H4 (cell line): ENCODE data around the gene SLC6A9. TPM values are rescaled to one million over a fixed set of nuclear protein-coding genes. Genes with fewer than 3 reads are reported as not detected.

Experiments used
- DNase-seq: peaks from one replicate; pipeline ENCODE4 v3.0.0-alpha.2; 2015; ENCODE audit warnings: low spot score
- total RNA-seq: library from RNA; depleted of rRNA; stranded (reverse); fragments of >200 nt; shearing (Covaris generic); gene quantifications from 2 replicates; pipeline ENCODE4 v1.2.3, GENCODE V29; 2014

SLC6A9 gene
- total RNA-seq, 1 experiment from 2014 or later, result 10.0 TPM

- no peak for DNase-seq
Observed at GRCh38 chr1:44048532-44049215, 17.4 kb upstream of the SLC6A9 start.

DNA sequence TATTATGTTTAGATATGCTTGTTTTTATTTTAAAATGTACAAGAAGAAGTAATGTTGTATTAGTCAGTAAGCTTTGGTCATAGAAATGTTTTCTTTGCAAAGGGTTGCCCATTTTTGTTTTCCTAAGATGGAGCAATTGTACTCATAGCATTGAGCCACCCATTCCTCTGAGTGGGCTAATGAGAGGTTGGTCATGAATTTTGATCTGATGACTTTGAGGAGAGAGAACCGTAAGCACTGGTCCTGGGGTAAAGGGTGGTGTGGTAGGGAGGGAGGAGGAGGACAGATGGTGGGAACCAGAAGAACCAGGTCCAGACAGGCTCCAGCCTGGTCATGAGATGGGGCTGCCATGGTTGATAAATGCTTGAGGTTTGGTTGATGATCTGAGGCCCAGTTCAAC is 15.9 kb upstream of the SLC6A9 start:
- DNase-seq, result no peak

- DNase-seq, result no peak
Observed at GRCh38 chr1:44045064-44045463, 13.8 kb upstream of the SLC6A9 start.

DNA sequence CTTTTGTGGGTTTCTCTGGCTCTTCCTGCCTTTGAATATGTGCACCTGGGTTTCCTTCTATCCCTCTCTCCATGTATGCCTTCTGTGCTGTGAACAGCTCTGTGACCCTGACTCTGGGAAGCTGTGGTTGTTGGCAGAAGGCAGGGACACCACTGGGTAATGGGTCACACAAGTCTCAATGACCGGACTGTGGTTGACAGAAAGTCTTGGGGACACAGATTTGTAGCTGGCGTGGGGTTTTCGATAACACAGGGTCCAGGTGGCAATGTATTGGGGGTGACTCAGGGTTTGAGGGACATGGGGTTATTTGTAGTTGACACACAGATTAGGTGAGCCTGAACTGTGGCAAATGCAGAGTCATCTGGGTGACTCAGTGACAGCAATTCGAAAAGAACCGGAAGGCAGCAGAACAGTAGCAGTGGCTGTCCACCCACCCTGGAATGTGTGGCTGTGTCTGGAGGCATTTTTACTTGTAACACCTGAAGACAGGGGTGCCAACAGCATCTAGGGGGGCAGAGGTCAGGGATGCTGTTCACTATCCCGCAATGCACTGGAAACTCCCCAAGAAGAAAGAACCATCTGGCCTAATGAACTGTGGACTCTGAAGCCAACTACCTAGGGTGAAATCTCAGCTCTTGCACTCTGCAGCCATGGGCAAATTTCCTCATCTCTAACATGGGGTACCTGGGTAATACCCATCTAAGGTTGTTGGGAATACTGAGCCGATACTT is 13.0 kb upstream of the SLC6A9 start:
- no peak for DNase-seq

GRCh38 chr1:44043176-44044070 is 12.2 kb upstream of the SLC6A9 start:
- DNase-seq, result no peak

GRCh38 chr1:44040846-44041245 is 9.6 kb upstream of the SLC6A9 start:
- no peak for DNase-seq

DNA sequence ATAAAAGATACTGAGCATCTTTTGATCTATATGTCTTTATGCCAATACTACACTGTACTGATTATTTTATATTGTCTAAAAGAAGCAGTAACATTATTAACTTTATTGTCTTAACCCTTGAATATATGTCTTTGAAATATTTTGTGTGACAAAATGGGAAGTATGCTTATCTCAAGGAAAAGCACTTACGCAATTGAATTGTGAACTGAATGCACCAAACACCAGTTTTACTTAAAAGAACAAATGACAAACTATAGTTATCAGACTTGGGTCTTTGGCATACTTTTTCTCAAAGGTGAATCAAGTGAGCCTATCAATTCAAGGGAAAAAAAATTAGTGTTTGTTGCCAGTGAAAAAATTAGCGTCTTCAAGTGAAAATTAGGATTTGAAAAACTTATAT is 9.2 kb upstream of the SLC6A9 start:
- DNase-seq, result no peak

GRCh38 chr1:44038876-44039657 is 7.8 kb upstream of the SLC6A9 start:
- no peak for DNase-seq

- no peak for DNase-seq
Observed at GRCh38 chr1:44037154-44037553, 5.9 kb upstream of the SLC6A9 start.

GRCh38 chr1:44036409-44037139 is 5.3 kb upstream of the SLC6A9 start:
- DNase-seq, result peak; percentile 82

GRCh38 chr1:44035726-44036408 is 4.6 kb upstream of the SLC6A9 start:
- no peak for DNase-seq

DNA sequence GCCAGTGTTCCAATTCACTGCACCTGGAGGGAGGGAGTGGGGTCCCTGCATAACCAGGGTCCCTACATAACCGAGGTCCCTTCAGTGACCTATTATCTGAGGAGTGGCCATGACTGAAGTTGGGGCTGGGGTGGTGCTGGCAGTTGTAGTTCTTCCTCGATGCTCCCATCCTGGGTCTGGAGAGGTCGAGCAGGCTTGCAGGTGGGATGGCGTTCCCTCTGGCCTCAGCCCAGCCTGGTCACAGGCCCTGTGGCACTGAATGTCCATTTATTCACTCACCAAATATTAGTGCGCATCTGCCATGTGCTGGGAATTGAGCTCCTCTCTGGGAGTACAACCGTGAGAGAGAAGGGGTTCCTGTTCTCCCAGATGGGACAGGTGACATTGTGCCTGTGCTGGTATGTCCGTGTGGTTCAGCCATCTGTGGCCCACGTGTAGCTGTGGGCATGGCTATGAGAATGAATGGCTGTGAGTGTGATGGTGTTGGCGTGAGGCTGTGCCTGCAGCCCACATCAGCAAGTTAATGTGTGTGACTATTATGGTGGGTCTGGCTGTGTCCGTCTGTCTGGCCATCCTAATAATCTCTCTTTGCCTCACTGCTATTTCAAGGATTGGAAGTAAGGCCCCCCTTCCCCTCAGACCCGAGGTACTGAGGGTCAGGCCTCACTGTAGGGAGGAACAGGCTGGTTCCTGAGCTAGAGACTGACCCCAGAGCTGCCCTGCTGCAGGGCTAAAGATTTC is 3.9 kb upstream of the SLC6A9 start:
- DNase-seq, result no peak

GRCh38 chr1:44034423-44034822 is 3.2 kb upstream of the SLC6A9 start:
- no peak for DNase-seq

DNA sequence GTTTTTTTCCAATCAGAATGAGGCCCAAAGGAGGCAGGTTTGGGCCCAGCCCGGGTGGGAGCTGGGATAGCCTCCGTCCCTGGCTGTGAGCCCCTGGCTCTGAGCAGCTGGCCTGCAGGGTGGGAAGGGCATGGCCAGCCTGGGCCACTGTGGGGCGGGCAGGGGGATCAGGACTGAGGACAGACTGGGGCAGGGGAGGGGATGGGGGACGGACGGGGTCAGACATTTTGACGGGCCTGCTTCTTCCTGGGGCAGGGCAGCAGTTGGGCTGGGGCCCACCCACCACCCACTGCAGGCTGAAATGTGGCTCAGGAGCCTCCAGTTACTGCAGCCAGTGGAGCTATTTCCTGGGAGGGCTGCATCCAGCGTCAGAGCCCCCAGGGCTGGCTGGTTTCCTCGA is 2.5 kb upstream of the SLC6A9 start:
- DNase-seq, result no peak

- DNase-seq, result no peak
Observed at GRCh38 chr1:44033041-44033575, 1.8 kb upstream of the SLC6A9 start.

GRCh38 chr1:44032170-44032790 is 1.0 kb upstream of the SLC6A9 start:
- no peak for DNase-seq

GRCh38 chr1:44030605-44031251 is 534 bp downstream of the SLC6A9 start:
- no peak for DNase-seq

GRCh38 chr1:44029911-44030604 is 1.2 kb downstream of the SLC6A9 start:
- DNase-seq, result peak; percentile 87
